ENCODE measurements around the gene PCDHA2.

PCDHA2 gene

DNA sequence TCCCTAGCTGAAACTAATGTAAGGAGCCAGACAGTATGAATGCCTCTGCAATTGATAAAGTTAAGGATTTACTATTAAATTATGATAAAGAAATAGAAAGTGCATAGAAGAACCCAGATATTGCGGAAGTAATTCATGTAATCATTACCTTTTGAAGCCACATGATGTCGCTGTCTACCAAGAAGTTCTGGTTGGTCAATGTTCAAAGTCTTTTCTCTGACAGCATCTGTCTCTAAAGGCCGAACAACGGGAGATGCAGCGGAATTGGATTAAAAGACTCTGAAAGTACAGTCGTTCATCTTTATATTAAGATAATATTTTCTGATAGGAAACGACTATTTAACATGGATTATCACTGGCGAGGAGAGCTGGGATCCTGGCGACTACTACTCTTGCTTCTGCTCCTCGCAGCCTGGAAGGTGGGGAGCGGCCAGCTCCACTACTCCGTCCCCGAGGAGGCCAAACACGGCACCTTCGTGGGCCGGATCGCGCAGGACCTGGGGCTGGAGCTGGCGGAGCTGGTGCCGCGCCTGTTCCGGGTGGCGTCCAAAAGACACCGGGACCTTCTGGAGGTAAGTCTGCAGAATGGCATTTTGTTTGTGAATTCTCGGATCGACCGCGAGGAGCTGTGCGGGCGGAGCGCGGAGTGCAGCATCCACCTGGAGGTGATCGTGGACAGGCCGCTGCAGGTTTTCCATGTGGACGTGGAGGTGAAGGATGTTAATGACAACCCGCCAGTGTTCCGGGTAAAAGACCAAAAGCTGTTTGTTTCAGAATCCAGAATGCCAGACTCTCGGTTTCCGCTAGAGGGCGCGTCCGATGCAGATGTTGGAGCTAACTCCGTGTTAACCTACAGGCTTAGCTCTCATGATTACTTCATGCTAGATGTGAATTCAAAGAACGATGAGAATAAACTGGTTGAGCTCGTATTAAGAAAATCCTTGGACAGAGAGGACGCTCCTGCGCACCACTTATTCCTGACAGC is 46.6 kb downstream of the PCDHA2 start, which contains the start of gene PCDHA8:
TSS of gene PCDHA8 (plus strand) at position 210 of the 985 bp plus-strand sequence. CDS start at position 345, 135 bp downstream.
- Histone ChIP-seq H3K4me1 (no peaks in the 10 kb centered on the region), H3K79me2 (no peaks in the 10 kb centered on the region), H3K4me2 (ENCODE audit: low read length) (no peak within 1 kb of the TSS), H3K9me3 (ENCODE audit: control insufficient read depth, low read length) (no peaks in the 10 kb centered on the region), H3K27me3 (ENCODE audit: control insufficient read depth, insufficient read depth, low read length) (no peaks in the 10 kb centered on the region), H3K36me3 (ENCODE audit: control insufficient read depth, insufficient read depth, low read length) (no peaks in the 10 kb centered on the region), H3K4me3 (ENCODE audit: low read depth, low read length) (no peak within 1 kb of the TSS), H3K9ac (no peak within 1 kb of the TSS), H2AFZ (no peak within 1 kb of the TSS), H3K27ac (no peak within 1 kb of the TSS)
- TF ChIP-seq, protein P1, sequence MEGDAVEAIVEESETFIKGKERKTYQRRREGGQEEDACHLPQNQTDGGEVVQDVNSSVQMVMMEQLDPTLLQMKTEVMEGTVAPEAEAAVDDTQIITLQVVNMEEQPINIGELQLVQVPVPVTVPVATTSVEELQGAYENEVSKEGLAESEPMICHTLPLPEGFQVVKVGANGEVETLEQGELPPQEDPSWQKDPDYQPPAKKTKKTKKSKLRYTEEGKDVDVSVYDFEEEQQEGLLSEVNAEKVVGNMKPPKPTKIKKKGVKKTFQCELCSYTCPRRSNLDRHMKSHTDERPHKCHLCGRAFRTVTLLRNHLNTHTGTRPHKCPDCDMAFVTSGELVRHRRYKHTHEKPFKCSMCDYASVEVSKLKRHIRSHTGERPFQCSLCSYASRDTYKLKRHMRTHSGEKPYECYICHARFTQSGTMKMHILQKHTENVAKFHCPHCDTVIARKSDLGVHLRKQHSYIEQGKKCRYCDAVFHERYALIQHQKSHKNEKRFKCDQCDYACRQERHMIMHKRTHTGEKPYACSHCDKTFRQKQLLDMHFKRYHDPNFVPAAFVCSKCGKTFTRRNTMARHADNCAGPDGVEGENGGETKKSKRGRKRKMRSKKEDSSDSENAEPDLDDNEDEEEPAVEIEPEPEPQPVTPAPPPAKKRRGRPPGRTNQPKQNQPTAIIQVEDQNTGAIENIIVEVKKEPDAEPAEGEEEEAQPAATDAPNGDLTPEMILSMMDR (IDR thresholded peaks at IDR 0.05): no peak

DNA sequence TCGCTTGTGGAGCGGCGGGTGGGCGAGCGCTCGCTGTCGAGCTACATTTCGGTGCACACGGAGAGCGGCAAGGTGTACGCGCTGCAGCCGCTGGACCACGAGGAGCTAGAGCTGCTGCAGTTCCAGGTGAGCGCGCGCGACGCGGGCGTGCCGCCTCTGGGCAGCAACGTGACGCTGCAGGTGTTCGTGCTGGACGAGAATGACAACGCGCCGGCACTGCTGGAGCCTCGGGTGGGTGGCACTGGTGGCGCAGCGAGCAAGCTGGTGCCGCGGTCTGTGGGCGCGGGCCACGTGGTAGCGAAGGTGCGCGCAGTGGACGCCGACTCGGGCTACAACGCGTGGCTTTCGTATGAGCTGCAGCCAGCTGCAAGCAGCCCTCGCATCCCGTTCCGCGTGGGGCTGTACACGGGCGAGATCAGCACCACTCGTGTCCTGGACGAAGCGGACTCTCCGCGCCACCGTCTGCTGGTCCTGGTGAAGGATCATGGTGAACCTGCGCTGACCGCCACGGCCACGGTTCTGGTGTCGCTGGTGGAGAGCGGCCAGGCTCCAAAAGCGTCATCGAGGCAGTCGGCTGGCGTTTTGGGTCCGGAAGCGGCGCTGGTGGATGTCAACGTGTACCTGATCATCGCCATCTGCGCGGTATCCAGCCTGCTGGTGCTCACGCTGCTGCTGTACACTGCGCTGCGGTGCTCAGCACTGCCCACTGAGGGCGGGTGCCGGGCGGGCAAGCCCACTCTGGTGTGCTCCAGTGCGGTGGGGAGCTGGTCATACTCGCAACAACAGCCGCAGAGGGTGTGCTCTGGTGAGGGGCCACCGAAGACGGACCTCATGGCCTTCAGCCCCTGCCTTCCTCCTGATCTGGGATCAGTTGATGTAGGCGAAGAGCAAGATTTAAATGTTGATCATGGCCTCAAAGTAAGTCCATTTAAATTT is 48.4 kb downstream of the PCDHA2 start:
- Histone ChIP-seq H3K9ac (no peak overlapping the region), H3K4me2 (ENCODE audit: low read length) (no peak overlapping the region), H3K4me1 (no peaks in the 10 kb centered on the region), H3K36me3 (ENCODE audit: control insufficient read depth, insufficient read depth, low read length) (no peaks in the 10 kb centered on the region), H3K27me3 (ENCODE audit: control insufficient read depth, insufficient read depth, low read length) (no peaks in the 10 kb centered on the region), H3K4me3 (ENCODE audit: low read depth, low read length) (no peak overlapping the region), H3K27ac (no peak overlapping the region), H3K79me2 (no peaks in the 10 kb centered on the region), H3K9me3 (ENCODE audit: control insufficient read depth, low read length) (no peaks in the 10 kb centered on the region), H2AFZ (no peak overlapping the region)
- TF ChIP-seq, protein P1 (IDR thresholded peaks at IDR 0.05): no peak

Data from parathyroid adenoma (tissue), 2 donors.